Rectal smooth muscle tissue (tissue), 1 donor: ENCODE measurements around the gene THADA.

ENCODE experiments used
- H3K27ac ChIP-seq: one replicate; pipeline ENCODE4 v1.7.0; 2013; ENCODE audit warnings: low read depth, low read length, inconsistent platforms
- H3K27me3 ChIP-seq: one replicate; pipeline ENCODE4 v1.7.0; 2013; ENCODE audit warnings: low read length; ENCODE audit not compliant: control insufficient read depth, insufficient read depth
- H3K36me3 ChIP-seq: one replicate; pipeline ENCODE4 v1.7.0; 2013; ENCODE audit warnings: low read length; ENCODE audit not compliant: control insufficient read depth, insufficient read depth
- H3K4me1 ChIP-seq: one replicate; pipeline ENCODE4 v1.7.0; 2013; ENCODE audit warnings: low read length; ENCODE audit not compliant: control insufficient read depth, insufficient read depth
- H3K4me3 ChIP-seq: one replicate; pipeline ENCODE4 v1.7.0; 2013; ENCODE audit warnings: low read length
- H3K9ac ChIP-seq: one replicate; pipeline ENCODE4 v1.7.0; 2013; ENCODE audit warnings: low read length

The THADA gene

GRCh38 chr2:43225093-43225787 lies 370.6 kb downstream of the THADA start:
- H3K4me1 ChIP-seq, result peaks cover 35% of the 10 kb centered on the region
- H3K27me3 ChIP-seq, result no peaks in the 10 kb centered on the region
- peaks cover 29% of the 10 kb centered on the region for H3K36me3 ChIP-seq
- peak overlapping the region; percentile 97 for H3K9ac ChIP-seq
- peak overlapping the region; percentile 100 for H3K27ac ChIP-seq
- peak overlapping the region; percentile 96 for H3K4me3 ChIP-seq

DNA sequence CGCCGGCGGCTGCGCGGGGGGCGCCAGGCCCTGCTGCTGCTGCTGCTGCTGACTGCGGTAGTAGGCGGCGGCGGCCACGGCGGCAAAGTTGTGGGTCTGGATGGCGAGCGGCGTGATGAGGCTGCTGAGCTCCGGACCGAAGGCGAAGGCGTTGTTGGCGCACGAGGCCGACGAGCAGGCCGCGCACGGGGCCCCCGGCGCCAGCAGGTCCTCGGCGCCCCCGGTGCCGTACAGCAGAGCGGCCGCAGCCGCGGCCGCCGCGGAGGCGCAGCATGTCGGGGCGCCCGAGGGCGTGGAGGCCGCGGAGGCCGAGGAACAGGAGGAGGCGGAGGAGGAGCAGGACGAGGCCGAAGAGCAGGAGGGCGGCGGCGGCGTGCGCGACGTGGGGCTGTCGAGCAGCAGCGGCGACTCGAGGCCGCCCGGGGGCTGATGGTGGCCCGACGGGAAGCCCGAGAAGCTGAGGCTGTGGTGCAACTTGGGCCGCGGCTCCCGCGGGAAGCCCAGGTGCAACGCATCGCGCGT lies 371.2 kb downstream of the THADA start:
- peak overlapping the region; percentile 100 for H3K27ac ChIP-seq
- peak overlapping the region; percentile 96 for H3K4me3 ChIP-seq
- peaks cover 38% of the 10 kb centered on the region for H3K4me1 ChIP-seq
- H3K36me3 ChIP-seq, result peaks cover 29% of the 10 kb centered on the region
- H3K9ac ChIP-seq, result peak overlapping the region; percentile 97
- no peaks in the 10 kb centered on the region for H3K27me3 ChIP-seq

- peak overlapping the region; percentile 97 for H3K9ac ChIP-seq
- peak overlapping the region; percentile 96 for H3K4me3 ChIP-seq
- peaks cover 40% of the 10 kb centered on the region for H3K4me1 ChIP-seq
Measured at GRCh38 chr2:43224131-43224570, 371.7 kb downstream of the THADA start.

GRCh38 chr2:43223521-43224001 lies 372.3 kb downstream of the THADA start:
- H3K4me1 ChIP-seq, result peaks cover 41% of the 10 kb centered on the region
- peaks cover 29% of the 10 kb centered on the region for H3K36me3 ChIP-seq
- H3K9ac ChIP-seq, result peak overlapping the region; percentile 20
- H3K27ac ChIP-seq, result peak overlapping the region; percentile 100
- H3K4me3 ChIP-seq, result peak overlapping the region; percentile 96
- no peaks in the 10 kb centered on the region for H3K27me3 ChIP-seq

More at GRCh38 chr2:43224131-43224570, 371.7 kb downstream of the THADA start:
- H3K27me3 ChIP-seq, result no peaks in the 10 kb centered on the region
- H3K36me3 ChIP-seq, result peaks cover 29% of the 10 kb centered on the region
- H3K27ac ChIP-seq, result peak overlapping the region; percentile 100

GRCh38 chr2:43222475-43223309 lies 373.1 kb downstream of the THADA start:
- peaks cover 29% of the 10 kb centered on the region for H3K36me3 ChIP-seq
- H3K4me3 ChIP-seq, result peak overlapping the region; percentile 96
- H3K27ac ChIP-seq, result peak overlapping the region; percentile 100
- H3K27me3 ChIP-seq, result no peaks in the 10 kb centered on the region
- peak overlapping the region; percentile 50 for H3K9ac ChIP-seq
- H3K4me1 ChIP-seq, result peaks cover 38% of the 10 kb centered on the region

- Histone ChIP-seq H3K27ac (peak overlapping the region; percentile 100), H3K36me3 (peaks cover 29% of the 10 kb centered on the region), H3K4me3 (peak overlapping the region; percentile 96), H3K4me1 (peaks cover 39% of the 10 kb centered on the region), H3K27me3 (no peaks in the 10 kb centered on the region), H3K9ac (peak overlapping the region; percentile 50)
Measured at GRCh38 chr2:43221763-43222474, 373.9 kb downstream of the THADA start.

DNA sequence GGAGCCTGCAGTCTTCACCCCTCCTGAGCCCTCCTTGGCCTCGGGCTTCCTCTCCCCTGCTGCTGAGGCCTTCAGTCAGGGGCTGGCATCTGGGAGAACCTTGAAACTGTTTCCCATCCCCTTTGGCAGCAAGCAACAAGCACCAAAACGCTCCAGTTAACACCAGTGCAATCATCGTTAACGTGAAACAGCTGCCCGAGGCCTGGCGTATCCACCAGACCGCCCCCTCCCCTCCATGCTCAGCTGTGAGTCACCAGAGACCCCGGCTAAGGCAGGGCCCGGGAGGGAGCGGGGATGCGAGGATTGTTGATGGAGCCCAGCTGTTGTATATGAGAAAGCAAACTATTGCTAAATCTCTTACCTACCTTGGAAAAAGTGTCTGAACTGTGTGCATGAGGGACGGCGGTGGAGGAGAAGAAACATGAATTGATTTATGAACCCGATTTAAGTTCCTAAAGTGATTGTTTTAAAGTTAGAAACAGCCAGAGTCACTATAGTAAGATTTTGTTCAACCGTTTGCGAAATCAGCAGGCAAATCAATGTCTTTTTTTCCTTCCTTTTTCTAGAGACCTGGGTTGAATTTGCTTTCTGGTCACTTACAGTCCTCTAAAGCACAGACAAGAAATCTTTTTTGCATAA lies 374.6 kb downstream of the THADA start:
- Histone ChIP-seq H3K27me3 (no peaks in the 10 kb centered on the region), H3K4me3 (peak overlapping the region; percentile 96), H3K4me1 (peaks cover 39% of the 10 kb centered on the region), H3K27ac (peak overlapping the region; percentile 100), H3K9ac (peak overlapping the region; percentile 50), H3K36me3 (peaks cover 29% of the 10 kb centered on the region)

DNA sequence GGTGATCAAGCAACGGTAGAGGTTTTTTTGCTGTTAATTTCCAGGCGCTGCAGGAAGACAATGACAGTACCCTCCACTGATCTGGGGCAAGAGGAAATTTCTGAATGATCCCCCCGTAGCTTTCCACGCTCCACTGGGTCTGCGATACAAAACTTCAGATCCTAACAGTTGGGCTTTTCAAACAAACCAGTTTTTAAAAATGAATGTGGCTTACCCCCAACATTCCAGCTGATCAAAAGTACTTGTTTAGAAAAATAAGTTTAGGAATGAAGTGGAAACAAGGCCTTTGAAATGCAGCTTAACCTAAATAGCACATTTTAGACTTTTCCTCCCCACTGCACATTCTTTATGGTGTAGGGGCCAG lies 375.1 kb downstream of the THADA start:
- Histone ChIP-seq H3K4me3 (peak overlapping the region; percentile 96), H3K36me3 (peaks cover 26% of the 10 kb centered on the region), H3K9ac (peak overlapping the region; percentile 50), H3K4me1 (peaks cover 39% of the 10 kb centered on the region), H3K27me3 (no peaks in the 10 kb centered on the region), H3K27ac (peak overlapping the region; percentile 100)

DNA sequence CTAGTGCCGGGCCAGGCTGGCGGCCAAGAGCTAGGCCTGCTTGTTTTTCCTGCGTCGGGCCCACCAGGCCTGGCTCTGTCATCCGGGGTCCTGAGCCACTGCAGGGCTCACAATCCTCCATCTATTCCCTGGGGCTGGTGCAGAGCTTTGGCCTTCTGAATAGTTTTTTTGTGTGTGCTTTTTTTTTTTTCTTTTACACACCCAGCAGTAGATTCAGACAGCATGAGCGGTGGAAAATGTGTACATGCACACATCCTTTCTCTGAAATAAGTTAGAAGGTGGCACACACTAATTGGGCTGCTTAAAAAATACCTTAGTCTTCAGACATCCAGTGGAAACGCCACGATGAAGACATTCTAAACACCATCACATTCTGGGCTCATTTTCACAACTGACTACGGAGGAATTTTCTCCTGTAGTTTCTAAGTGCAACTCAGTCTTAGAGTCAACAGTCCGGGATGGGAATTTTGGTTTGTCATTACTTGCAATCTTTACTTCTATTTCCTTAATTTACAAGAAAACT lies 375.5 kb downstream of the THADA start:
- no peaks in the 10 kb centered on the region for H3K27me3 ChIP-seq
- peak overlapping the region; percentile 96 for H3K4me3 ChIP-seq
- H3K27ac ChIP-seq, result peak overlapping the region; percentile 100
- peaks cover 39% of the 10 kb centered on the region for H3K4me1 ChIP-seq
- peaks cover 22% of the 10 kb centered on the region for H3K36me3 ChIP-seq
- H3K9ac ChIP-seq, result peak overlapping the region; percentile 50

DNA sequence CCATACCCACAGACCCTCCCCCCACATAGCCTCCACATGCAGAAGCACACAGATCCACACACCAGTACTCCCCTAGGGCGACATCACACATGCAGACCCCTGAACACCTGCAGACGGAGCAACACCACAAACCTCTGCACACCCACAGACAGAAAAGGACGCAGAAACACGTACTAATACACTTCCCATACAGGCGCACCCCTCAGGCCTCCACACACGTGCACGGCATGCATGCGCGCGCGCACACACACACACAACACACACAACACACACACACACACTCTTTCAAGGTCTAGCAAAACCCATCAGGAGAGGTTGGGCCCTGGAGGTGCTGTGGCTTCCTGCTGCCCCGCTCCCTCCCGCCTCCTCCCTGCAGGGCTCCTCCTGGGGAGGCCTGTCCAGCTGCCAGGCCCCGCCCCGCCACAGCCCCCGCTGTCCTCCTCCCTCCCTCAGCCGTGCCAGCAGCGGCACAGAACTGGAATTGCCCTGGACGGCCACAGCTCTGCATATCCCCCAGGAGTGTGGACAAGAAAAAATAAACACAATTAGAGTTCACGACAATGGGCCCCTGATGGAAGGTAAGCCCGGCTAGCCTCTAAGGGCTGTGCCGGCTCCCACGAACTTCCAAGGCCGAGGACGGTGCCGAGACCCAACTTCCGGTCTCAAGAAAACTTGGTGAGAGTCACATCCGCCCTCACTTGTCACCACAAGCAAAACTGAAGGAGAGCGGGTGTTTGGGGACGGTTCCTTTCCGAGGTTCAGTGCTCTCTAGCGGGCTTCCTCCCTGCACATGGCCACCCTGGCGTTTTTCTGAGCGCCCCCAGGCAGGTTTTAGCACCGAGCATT lies 376.2 kb downstream of the THADA start:
- H3K36me3 ChIP-seq, result peaks cover 15% of the 10 kb centered on the region
- peak overlapping the region; percentile 96 for H3K4me3 ChIP-seq
- H3K9ac ChIP-seq, result peak overlapping the region; percentile 58
- peaks cover 39% of the 10 kb centered on the region for H3K4me1 ChIP-seq
- H3K27ac ChIP-seq, result peak overlapping the region; percentile 100
- no peaks in the 10 kb centered on the region for H3K27me3 ChIP-seq
